C4-2B (cell line): Measurements from ENCODE around the gene MGST2.

Experiments used
- CTCF ChIP-seq: fragments of 450-650 bp; conservative IDR thresholded peaks from 2 replicates; pipeline ENCODE4 v1.5.1; 2017; ENCODE audit warnings: mild to moderate bottlenecking
- ZFX ChIP-seq: fragments of 450-650 bp; IDR thresholded peaks from 2 replicates; pipeline ENCODE4 v1.6.1; 2017

- no peak for TF ChIP-seq CTCF
- no peak for TF ChIP-seq ZFX
These were observed 61.0 kb downstream of the MGST2 start for GRCh38 chr4:139726615-139727014.
